ENCODE data around the gene KIF19. TPM values are rescaled to one million over a fixed set of nuclear protein-coding genes. Genes with fewer than 3 reads are reported as not detected.
"Not testable (repeated sequence)": the region's sequence is repeated elsewhere in the genome, so short reads cannot be mapped to it uniquely, and the experiment has no call there.

The KIF19 gene
- total RNA-seq, 4 donors from 2014 or later, result 2.1 to 31.4 (median 8.6) TPM

GRCh38 chr17:74281799-74282198, 44.2 kb upstream of the KIF19 start:
- no peaks in the 10 kb centered on the region for H3K36me3 ChIP-seq
- DNase-seq, result no peak
- no peak for TF ChIP-seq POLR2A (IDR thresholded peaks at IDR 0.05)
- TF ChIP-seq CTCF (IDR thresholded peaks at IDR 0.05), result no peak
- H3K27me3 ChIP-seq, result no peaks in the 10 kb centered on the region
- H3K4me3 ChIP-seq, result no peak overlapping the region
- H3K27ac ChIP-seq, result no peak overlapping the region
- H3K9me3 ChIP-seq, result no peaks in the 10 kb centered on the region
- H3K4me1 ChIP-seq, result no peaks in the 10 kb centered on the region

GRCh38 chr17:74282274-74282586, 43.8 kb upstream of the KIF19 start:
- H3K4me3 ChIP-seq, H3K4me1 ChIP-seq, H3K27me3 ChIP-seq, DNase-seq, H3K9me3 ChIP-seq, H3K36me3 ChIP-seq: not testable (repeated sequence)
- peak overlapping the region in 1 of 4 donors; percentile 60 for H3K27ac ChIP-seq

GRCh38 chr17:74282587-74283370, 43.2 kb upstream of the KIF19 start:
- Histone ChIP-seq H3K27me3 (no peaks in the 10 kb centered on the region), H3K9me3 (no peaks in the 10 kb centered on the region), H3K27ac (peak overlapping the region in 2 of 4 donors; percentile 29 to 60), H3K36me3 (no peaks in the 10 kb centered on the region), H3K4me3 (no peak overlapping the region), H3K4me1 (no peaks in the 10 kb centered on the region)
- no peak for TF ChIP-seq CTCF (IDR thresholded peaks at IDR 0.05)
- no peak for TF ChIP-seq POLR2A (IDR thresholded peaks at IDR 0.05)
- DNase-seq, result peak in 1 of 3 donors; percentile 51

- no peak overlapping the region for H3K4me3 ChIP-seq
- no peak overlapping the region for H3K27ac ChIP-seq
- no peaks in the 10 kb centered on the region for H3K4me1 ChIP-seq
- no peak for DNase-seq
- TF ChIP-seq CTCF (IDR thresholded peaks at IDR 0.05) (no peak), POLR2A (IDR thresholded peaks at IDR 0.05) (no peak)
- H3K9me3 ChIP-seq, result no peaks in the 10 kb centered on the region
- H3K27me3 ChIP-seq, result no peaks in the 10 kb centered on the region
- H3K36me3 ChIP-seq, result no peaks in the 10 kb centered on the region
These were observed 42.7 kb upstream of the KIF19 start for GRCh38 chr17:74283371-74283673.

GRCh38 chr17:74287031-74287602, 38.9 kb upstream of the KIF19 start:
- Histone ChIP-seq H3K27ac (no peak overlapping the region), H3K4me1 (no peaks in the 10 kb centered on the region), H3K9me3 (no peaks in the 10 kb centered on the region), H3K4me3 (no peak overlapping the region), H3K36me3 (no peaks in the 10 kb centered on the region), H3K27me3 (no peaks in the 10 kb centered on the region)
- TF ChIP-seq POLR2A (IDR thresholded peaks at IDR 0.05), result no peak
- no peak for TF ChIP-seq CTCF (IDR thresholded peaks at IDR 0.05)
- no peak for DNase-seq

- no peak for TF ChIP-seq CTCF (IDR thresholded peaks at IDR 0.05)
- TF ChIP-seq POLR2A (IDR thresholded peaks at IDR 0.05), result no peak
- no peak overlapping the region for H3K27ac ChIP-seq
- no peaks in the 10 kb centered on the region for H3K9me3 ChIP-seq
- H3K4me3 ChIP-seq, result no peak overlapping the region
- no peaks in the 10 kb centered on the region for H3K4me1 ChIP-seq
- DNase-seq, result no peak
- no peaks in the 10 kb centered on the region for H3K36me3 ChIP-seq
- H3K27me3 ChIP-seq, result no peaks in the 10 kb centered on the region
These were observed 37.2 kb upstream of the KIF19 start for GRCh38 chr17:74288785-74289184.
